ENCODE measurements around the gene LCN12.

The LCN12 gene

GRCh38 chr9:136994180-136994887 is 42.3 kb downstream of the LCN12 start:
- no CpG with 5 or more reads among the region's 54 CpGs for WGBS (ENCODE audit: extremely low coverage, insufficient coverage, low lambda C conversion rate)
- Histone ChIP-seq H4K8ac (ENCODE audit: low read depth, low read length) (no peak overlapping the region), H3K27ac (ENCODE audit: low read depth, low read length) (no peak overlapping the region)

GRCh38 chr9:136994888-136995230 is 42.8 kb downstream of the LCN12 start:
- H3K79me2 ChIP-seq (ENCODE audit: control insufficient read depth, insufficient read depth, low read length): no peaks in the 10 kb centered on the region
- H2BK15ac ChIP-seq (replicated peaks; ENCODE audit: low read depth): no peak overlapping the region
- no peak overlapping the region for H3K18ac ChIP-seq (ENCODE audit: low read length)
- no peaks in the 10 kb centered on the region for H3K36me3 ChIP-seq (ENCODE audit: control insufficient read depth, insufficient read depth, low read length)
- H3K9ac ChIP-seq (ENCODE audit: low read length): no peak overlapping the region
- no peak overlapping the region for H2AK5ac ChIP-seq (ENCODE audit: low read length)
- H4K5ac ChIP-seq (ENCODE audit: low read length): no peak overlapping the region
- no peak overlapping the region for H3K56ac ChIP-seq (ENCODE audit: low read length)
- H3K4me2 ChIP-seq (ENCODE audit: low read length): no peak overlapping the region
- no peak overlapping the region for H3K27ac ChIP-seq (ENCODE audit: low read depth, low read length)
- H3K4ac ChIP-seq (ENCODE audit: low read depth, low read length): no peak overlapping the region
- no peak overlapping the region for H4K8ac ChIP-seq (ENCODE audit: low read depth, low read length)
- H3K23ac ChIP-seq (ENCODE audit: low read length): no peak overlapping the region
- no peak overlapping the region for H3K4me3 ChIP-seq (ENCODE audit: low read length)
- DNase-seq: no peak
- H3K27me3 ChIP-seq (ENCODE audit: insufficient read depth, low read length, poor library complexity): no peaks in the 10 kb centered on the region
- peaks cover 4% of the 10 kb centered on the region for H3K79me1 ChIP-seq (ENCODE audit: low read length)
- peaks cover 3% of the 10 kb centered on the region for H3K4me1 ChIP-seq (ENCODE audit: control insufficient read depth, low read depth, low read length)
- no peak overlapping the region for H2BK5ac ChIP-seq (ENCODE audit: low read length)
- no CpG with 5 or more reads among the region's 40 CpGs for WGBS (ENCODE audit: extremely low coverage, insufficient coverage, low lambda C conversion rate)
- no peak overlapping the region for H2BK120ac ChIP-seq (ENCODE audit: low read depth, low read length)

More at GRCh38 chr9:136994180-136994887, 42.3 kb downstream of the LCN12 start:
- Histone ChIP-seq H2BK15ac (replicated peaks; ENCODE audit: low read depth) (no peak overlapping the region), H3K56ac (ENCODE audit: low read length) (no peak overlapping the region), H3K9ac (ENCODE audit: low read length) (no peak overlapping the region), H3K4ac (ENCODE audit: low read depth, low read length) (no peak overlapping the region), H2AK5ac (ENCODE audit: low read length) (no peak overlapping the region), H4K5ac (ENCODE audit: low read length) (no peak overlapping the region), H2BK120ac (ENCODE audit: low read depth, low read length) (no peak overlapping the region), H3K4me3 (ENCODE audit: low read length) (no peak overlapping the region), H3K4me1 (ENCODE audit: control insufficient read depth, low read depth, low read length) (peaks cover 3% of the 10 kb centered on the region), H3K79me2 (ENCODE audit: control insufficient read depth, insufficient read depth, low read length) (no peaks in the 10 kb centered on the region), H3K27me3 (ENCODE audit: insufficient read depth, low read length, poor library complexity) (no peaks in the 10 kb centered on the region), H3K18ac (ENCODE audit: low read length) (no peak overlapping the region), H3K4me2 (ENCODE audit: low read length) (no peak overlapping the region), H2BK5ac (ENCODE audit: low read length) (no peak overlapping the region), H3K36me3 (ENCODE audit: control insufficient read depth, insufficient read depth, low read length) (no peaks in the 10 kb centered on the region), H3K79me1 (ENCODE audit: low read length) (peaks cover 4% of the 10 kb centered on the region), H3K23ac (ENCODE audit: low read length) (no peak overlapping the region)
- DNase-seq: no peak

- no CpG with 5 or more reads among the region's 30 CpGs for WGBS (ENCODE audit: extremely low coverage, insufficient coverage, low lambda C conversion rate)
Observed at GRCh38 chr9:136995362-136995761, 43.3 kb downstream of the LCN12 start.

DNA sequence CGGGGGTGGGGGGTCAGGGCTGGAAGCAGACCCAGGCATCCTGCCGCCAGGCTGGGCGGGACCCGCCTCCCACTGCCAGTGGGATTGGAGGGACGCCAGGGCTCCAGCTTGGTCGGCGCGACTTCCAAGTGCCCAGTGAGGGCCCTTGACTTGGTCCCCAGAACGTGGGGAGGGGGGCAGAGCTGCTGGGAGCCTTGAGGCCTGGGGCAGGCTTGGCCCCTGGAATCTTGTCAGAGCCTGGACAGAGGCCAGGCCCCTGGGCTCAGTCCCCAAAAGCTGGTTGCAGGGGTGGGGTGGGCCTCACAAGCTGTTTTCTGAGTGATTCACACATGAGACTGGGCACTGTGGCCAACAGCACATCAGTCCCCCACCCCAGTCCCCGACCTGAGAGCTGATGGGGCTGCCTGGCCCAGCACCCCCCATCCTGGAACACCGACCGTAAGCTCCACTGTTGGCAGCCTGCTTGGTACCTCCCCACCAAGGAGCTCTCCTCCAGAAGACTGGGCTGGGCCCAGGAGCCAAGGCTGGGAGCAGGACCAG is 43.8 kb downstream of the LCN12 start:
- Histone ChIP-seq H3K4me2 (ENCODE audit: low read length) (no peak overlapping the region), H2BK120ac (ENCODE audit: low read depth, low read length) (no peak overlapping the region), H3K23ac (ENCODE audit: low read length) (no peak overlapping the region), H2BK5ac (ENCODE audit: low read length) (no peak overlapping the region), H3K56ac (ENCODE audit: low read length) (no peak overlapping the region), H3K18ac (ENCODE audit: low read length) (no peak overlapping the region), H2BK15ac (replicated peaks; ENCODE audit: low read depth) (no peak overlapping the region), H4K8ac (ENCODE audit: low read depth, low read length) (no peak overlapping the region), H3K9ac (ENCODE audit: low read length) (peak overlapping the region; percentile 56), H3K27ac (ENCODE audit: low read depth, low read length) (no peak overlapping the region), H3K36me3 (ENCODE audit: control insufficient read depth, insufficient read depth, low read length) (no peaks in the 10 kb centered on the region), H3K4me3 (ENCODE audit: low read length) (no peak overlapping the region), H3K79me1 (ENCODE audit: low read length) (peaks cover 4% of the 10 kb centered on the region), H3K4me1 (ENCODE audit: control insufficient read depth, low read depth, low read length) (peaks cover 3% of the 10 kb centered on the region), H4K5ac (ENCODE audit: low read length) (no peak overlapping the region), H2AK5ac (ENCODE audit: low read length) (no peak overlapping the region), H3K27me3 (ENCODE audit: insufficient read depth, low read length, poor library complexity) (no peaks in the 10 kb centered on the region), H3K4ac (ENCODE audit: low read depth, low read length) (no peak overlapping the region), H3K79me2 (ENCODE audit: control insufficient read depth, insufficient read depth, low read length) (no peaks in the 10 kb centered on the region)
- no CpG with 5 or more reads among the region's 12 CpGs for WGBS (ENCODE audit: extremely low coverage, insufficient coverage, low lambda C conversion rate)
- no peak for DNase-seq

More at GRCh38 chr9:136995362-136995761, 43.3 kb downstream of the LCN12 start:
- Histone ChIP-seq H4K8ac (ENCODE audit: low read depth, low read length) (no peak overlapping the region), H3K79me2 (ENCODE audit: control insufficient read depth, insufficient read depth, low read length) (no peaks in the 10 kb centered on the region), H3K18ac (ENCODE audit: low read length) (no peak overlapping the region), H3K27me3 (ENCODE audit: insufficient read depth, low read length, poor library complexity) (no peaks in the 10 kb centered on the region), H3K4me1 (ENCODE audit: control insufficient read depth, low read depth, low read length) (peaks cover 3% of the 10 kb centered on the region), H2AK5ac (ENCODE audit: low read length) (no peak overlapping the region), H2BK15ac (replicated peaks; ENCODE audit: low read depth) (no peak overlapping the region), H3K4ac (ENCODE audit: low read depth, low read length) (no peak overlapping the region), H3K79me1 (ENCODE audit: low read length) (peaks cover 4% of the 10 kb centered on the region), H3K56ac (ENCODE audit: low read length) (no peak overlapping the region), H4K5ac (ENCODE audit: low read length) (no peak overlapping the region), H3K27ac (ENCODE audit: low read depth, low read length) (no peak overlapping the region), H2BK120ac (ENCODE audit: low read depth, low read length) (no peak overlapping the region), H3K36me3 (ENCODE audit: control insufficient read depth, insufficient read depth, low read length) (no peaks in the 10 kb centered on the region), H3K4me2 (ENCODE audit: low read length) (no peak overlapping the region), H3K9ac (ENCODE audit: low read length) (no peak overlapping the region), H2BK5ac (ENCODE audit: low read length) (no peak overlapping the region), H3K4me3 (ENCODE audit: low read length) (no peak overlapping the region), H3K23ac (ENCODE audit: low read length) (no peak overlapping the region)
- no peak for DNase-seq

- Histone ChIP-seq H2BK15ac (replicated peaks; ENCODE audit: low read depth) (no peak within 1 kb of the TSS), H3K27ac (ENCODE audit: low read depth, low read length) (no peak within 1 kb of the TSS), H3K4me2 (ENCODE audit: low read length) (peak within 1 kb of the TSS; percentile 37), H3K36me3 (ENCODE audit: control insufficient read depth, insufficient read depth, low read length) (no peaks in the 10 kb centered on the region), H3K4me3 (ENCODE audit: low read length) (no peak within 1 kb of the TSS), H2BK5ac (ENCODE audit: low read length) (no peak within 1 kb of the TSS), H3K56ac (ENCODE audit: low read length) (peak within 1 kb of the TSS; percentile 67), H3K79me2 (ENCODE audit: control insufficient read depth, insufficient read depth, low read length) (no peaks in the 10 kb centered on the region), H4K5ac (ENCODE audit: low read length) (no peak within 1 kb of the TSS), H3K4me1 (ENCODE audit: control insufficient read depth, low read depth, low read length) (peaks cover 3% of the 10 kb centered on the region), H2AK5ac (ENCODE audit: low read length) (no peak within 1 kb of the TSS), H3K27me3 (ENCODE audit: insufficient read depth, low read length, poor library complexity) (no peaks in the 10 kb centered on the region), H3K4ac (ENCODE audit: low read depth, low read length) (no peak within 1 kb of the TSS), H4K8ac (ENCODE audit: low read depth, low read length) (no peak within 1 kb of the TSS), H3K18ac (ENCODE audit: low read length) (no peak within 1 kb of the TSS), H2BK120ac (ENCODE audit: low read depth, low read length) (no peak within 1 kb of the TSS), H3K9ac (ENCODE audit: low read length) (peak within 1 kb of the TSS; percentile 56), H3K79me1 (ENCODE audit: low read length) (peaks cover 4% of the 10 kb centered on the region), H3K23ac (ENCODE audit: low read length) (no peak within 1 kb of the TSS)
- WGBS (ENCODE audit: extremely low coverage, insufficient coverage, low lambda C conversion rate): no CpG with 5 or more reads among the region's 35 CpGs
- DNase-seq: peak; percentile 58
Observed at GRCh38 chr9:136996361-136997292, 44.6 kb downstream of the LCN12 start, which contains the start of gene CLIC3. CLIC3 (minus strand) TSS chr9:136996568; CDS start chr9:136996543, 25 bp downstream.

Data from mesendoderm (in vitro differentiated cells).